Retinal pigment epithelial cell (primary cell): ENCODE results near the gene VCP.

ENCODE experiments used
- DNase-seq: peaks from one replicate; pipeline ENCODE4 v3.0.0-alpha.2; 2010; ENCODE audit warnings: low read depth
- H3K4me3 ChIP-seq: 2 replicates; pipeline ENCODE4 v1.5.1; 2011; ENCODE audit warnings: mild to moderate bottlenecking, low read length, control low read depth, moderate library complexity
- TF ChIP-seq, protein P1 (sequence below): conservative IDR thresholded peaks from 2 replicates; pipeline ENCODE4 v1.5.1; 2011; ENCODE audit warnings: low read depth, low read length, control low read depth, inconsistent platforms

The VCP gene

GRCh38 chr9:35059438-35059837, 13.0 kb downstream of the VCP start:
- H3K4me3 ChIP-seq: no peak overlapping the region
- DNase-seq: no peak
- TF ChIP-seq, protein P1, sequence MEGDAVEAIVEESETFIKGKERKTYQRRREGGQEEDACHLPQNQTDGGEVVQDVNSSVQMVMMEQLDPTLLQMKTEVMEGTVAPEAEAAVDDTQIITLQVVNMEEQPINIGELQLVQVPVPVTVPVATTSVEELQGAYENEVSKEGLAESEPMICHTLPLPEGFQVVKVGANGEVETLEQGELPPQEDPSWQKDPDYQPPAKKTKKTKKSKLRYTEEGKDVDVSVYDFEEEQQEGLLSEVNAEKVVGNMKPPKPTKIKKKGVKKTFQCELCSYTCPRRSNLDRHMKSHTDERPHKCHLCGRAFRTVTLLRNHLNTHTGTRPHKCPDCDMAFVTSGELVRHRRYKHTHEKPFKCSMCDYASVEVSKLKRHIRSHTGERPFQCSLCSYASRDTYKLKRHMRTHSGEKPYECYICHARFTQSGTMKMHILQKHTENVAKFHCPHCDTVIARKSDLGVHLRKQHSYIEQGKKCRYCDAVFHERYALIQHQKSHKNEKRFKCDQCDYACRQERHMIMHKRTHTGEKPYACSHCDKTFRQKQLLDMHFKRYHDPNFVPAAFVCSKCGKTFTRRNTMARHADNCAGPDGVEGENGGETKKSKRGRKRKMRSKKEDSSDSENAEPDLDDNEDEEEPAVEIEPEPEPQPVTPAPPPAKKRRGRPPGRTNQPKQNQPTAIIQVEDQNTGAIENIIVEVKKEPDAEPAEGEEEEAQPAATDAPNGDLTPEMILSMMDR: no peak

- TF ChIP-seq, protein P1: no peak
- H3K4me3 ChIP-seq: no peak overlapping the region
- DNase-seq: no peak
Observed at GRCh38 chr9:35057271-35057620, 15.2 kb downstream of the VCP start.

- no peak for DNase-seq
- TF ChIP-seq, protein P1: no peak
- no peak overlapping the region for H3K4me3 ChIP-seq
Observed at GRCh38 chr9:35056571-35057270, 15.7 kb downstream of the VCP start.

- no peak for DNase-seq
- no peak overlapping the region for H3K4me3 ChIP-seq
- TF ChIP-seq, protein P1: no peak
Observed at GRCh38 chr9:35054871-35055644, 17.4 kb downstream of the VCP start.

- no peak overlapping the region for H3K4me3 ChIP-seq
- TF ChIP-seq, protein P1: no peak
- no peak for DNase-seq
Observed at GRCh38 chr9:35054185-35054835, 18.1 kb downstream of the VCP start.

DNA sequence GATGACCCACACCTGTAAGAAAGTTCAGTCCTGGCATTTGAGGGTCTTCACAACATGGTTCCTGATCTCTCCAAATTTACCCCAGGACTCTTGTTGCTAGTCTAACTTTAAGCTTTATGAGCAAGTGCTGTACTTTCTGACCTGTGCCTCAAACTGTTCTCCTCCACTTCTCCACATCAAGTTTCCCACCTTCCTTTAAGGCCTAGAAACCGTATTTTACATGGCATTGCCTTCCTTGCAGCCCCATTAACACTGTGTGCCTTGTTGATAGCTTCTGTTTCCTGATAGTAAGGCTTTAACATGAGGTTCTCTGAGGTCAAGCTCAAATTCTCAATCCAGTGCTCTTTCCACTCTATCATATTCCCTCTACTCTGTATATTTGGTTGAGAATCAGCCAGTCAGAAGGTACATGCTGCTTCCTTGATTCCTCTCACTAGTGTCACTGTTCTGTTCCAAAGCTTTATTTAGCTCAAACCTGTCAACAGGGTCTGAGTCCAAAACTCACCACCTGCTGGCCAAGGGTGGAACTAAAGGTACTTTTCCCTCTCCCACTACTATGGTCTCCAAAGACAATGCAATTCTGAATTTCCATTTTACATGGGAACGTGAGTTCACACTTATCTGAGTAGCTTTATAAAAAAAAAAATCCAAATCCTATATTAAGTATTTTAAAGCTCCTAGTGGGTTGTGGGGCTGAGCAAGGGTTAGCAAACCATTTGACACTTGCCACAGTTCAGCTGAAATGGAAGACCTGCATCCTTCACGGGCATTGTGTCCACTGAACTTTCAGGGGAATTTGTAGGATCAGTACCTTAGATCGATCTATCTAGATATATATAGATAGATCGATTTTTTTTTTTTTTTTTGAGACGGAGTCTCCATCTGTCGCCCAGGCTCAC, 21.1 kb downstream of the VCP start:
- TF ChIP-seq, protein P1: peak; percentile 78
- DNase-seq: no peak
- H3K4me3 ChIP-seq: no peak overlapping the region
